NCI-H2107 treated with DMSO at 0.1 percent for 48 hours (cell line): Measurements from ENCODE around the gene OTOF.

ENCODE experiments used
- DNase-seq: peaks from one replicate; lab custom pipeline; 2025; ENCODE audit not compliant: unreplicated experiment; lab: John Stamatoyannopoulos, UW

OTOF gene

DNA sequence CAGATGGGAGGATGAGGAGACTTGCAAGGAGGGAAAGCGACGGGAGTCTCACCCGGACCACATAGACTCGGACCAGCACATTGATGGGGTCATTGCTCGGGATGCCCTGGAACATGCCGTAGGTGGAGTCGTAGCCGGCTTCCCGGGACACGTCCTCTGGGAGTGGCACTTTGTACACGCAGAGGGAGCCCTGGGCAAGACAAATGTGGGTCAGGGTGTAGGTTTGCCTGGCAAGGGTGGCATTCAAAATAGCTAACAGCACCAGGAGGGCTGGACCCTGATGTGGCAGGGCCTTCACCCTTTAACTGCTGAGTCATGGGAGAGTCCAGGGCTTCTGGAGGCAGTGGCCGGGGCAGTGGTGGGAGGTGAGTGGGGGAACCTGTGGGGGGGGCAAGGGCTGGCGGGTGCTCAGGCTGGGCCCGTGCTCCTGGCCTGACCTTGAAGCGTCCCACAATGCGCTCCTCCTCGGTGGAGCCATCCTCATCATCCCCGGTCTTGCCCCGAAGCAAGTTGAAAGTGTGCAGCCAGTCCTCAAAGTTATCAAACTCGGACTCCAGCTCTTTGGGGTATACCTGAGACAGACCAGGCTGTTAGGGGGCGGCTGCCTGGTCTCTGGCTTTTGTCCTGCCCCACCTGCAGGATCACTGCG, 11.1 kb downstream of the OTOF start:
- no peak for DNase-seq

DNA sequence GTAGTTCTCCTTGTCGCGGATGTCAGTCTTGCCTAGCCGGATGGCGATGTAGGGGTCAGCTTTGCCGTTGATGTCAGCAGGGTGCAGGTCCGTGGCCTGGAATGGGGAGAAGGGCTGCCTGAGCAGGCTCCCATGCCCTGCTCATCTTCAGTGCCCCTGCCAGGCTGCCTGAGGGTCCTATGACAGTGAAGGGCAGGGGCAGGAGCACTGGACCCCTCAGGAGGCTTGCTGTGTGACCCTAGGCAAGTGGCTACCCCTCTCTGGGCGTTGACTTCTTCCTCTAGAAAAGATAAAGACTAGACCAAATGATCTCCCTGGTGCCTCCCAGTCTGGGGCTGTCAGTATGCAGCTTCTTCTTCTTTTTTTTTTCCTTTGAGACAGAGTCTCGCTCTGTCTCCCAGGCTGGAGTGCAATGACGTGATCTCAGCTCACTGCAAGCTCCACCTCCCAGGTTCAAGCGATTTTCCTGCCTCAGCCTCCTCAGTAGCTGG, 11.9 kb downstream of the OTOF start:
- no peak for DNase-seq

DNA sequence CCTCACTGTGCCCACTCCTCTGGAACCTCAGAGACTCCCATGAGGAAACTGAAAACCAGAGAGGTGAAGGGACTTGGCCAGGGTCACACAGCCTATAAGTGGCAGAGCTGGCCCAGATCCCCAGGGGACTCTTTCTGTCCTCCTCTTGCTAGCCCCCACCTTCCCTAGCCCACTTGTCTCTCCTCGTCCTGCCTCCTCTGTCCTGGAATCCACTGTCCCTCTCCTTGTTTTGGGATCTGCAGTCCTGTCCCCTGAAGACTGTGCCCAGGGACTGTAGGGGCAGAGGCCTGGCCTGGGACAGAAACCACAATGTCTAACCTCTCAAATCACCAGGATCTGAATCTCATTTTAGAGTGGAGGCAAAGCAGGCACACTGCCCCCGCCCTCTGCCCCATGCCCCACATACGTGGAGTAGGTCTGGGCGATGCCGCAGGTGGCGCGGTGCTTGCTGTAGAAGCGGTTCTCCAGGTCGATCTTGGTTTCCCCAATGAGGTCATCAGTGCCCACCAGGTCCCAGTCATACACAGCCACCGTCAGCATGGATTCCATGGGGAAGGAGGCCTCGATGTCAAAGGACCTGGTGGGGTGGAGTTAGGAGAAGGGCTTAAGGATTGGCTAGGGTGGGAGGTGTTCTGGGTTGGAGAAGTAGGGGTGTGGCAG, 12.5 kb downstream of the OTOF start:
- DNase-seq, result no peak

DNA sequence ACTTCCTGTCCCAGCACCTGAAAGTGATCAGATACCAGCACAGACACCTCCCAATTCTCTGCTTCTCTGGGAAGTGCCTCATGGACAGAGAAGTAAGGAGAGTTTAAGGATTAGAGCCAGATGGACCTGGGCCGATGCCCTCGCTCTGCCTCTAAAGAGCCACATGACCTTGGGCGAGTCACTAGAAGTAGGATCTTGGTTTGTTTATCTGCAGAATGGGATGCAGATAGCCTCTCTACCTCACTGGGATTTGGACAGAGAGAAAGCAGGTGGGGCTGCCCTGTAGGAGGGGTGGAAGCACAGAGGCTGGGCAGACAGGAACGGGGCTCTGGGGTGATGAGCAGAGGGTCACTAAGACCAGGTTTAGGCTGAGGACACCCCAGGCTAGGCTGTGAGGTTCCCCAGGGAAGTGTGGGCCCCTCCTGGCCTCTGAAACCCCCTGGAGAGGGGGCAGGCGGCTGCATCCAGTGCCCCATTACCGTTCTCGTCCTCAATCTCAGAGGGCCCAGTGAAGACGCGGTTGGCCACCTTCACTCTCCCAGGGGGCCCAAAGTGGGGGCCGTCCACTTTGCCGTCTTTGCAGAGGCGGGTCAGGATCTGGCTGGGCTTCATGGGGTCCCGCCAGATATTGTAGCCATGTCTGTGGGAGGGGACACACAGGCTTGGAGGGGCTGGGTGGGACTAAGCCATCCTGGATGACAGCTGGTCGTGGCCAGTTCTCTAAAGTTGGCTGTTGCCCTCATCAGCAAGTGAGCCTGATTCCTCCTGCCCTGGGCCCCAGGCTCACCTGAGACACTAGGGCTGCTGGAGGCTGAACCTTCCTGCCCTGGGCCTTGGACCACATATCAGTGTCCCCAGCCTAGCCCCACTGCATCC, 13.3 kb downstream of the OTOF start:
- DNase-seq, result no peak

DNA sequence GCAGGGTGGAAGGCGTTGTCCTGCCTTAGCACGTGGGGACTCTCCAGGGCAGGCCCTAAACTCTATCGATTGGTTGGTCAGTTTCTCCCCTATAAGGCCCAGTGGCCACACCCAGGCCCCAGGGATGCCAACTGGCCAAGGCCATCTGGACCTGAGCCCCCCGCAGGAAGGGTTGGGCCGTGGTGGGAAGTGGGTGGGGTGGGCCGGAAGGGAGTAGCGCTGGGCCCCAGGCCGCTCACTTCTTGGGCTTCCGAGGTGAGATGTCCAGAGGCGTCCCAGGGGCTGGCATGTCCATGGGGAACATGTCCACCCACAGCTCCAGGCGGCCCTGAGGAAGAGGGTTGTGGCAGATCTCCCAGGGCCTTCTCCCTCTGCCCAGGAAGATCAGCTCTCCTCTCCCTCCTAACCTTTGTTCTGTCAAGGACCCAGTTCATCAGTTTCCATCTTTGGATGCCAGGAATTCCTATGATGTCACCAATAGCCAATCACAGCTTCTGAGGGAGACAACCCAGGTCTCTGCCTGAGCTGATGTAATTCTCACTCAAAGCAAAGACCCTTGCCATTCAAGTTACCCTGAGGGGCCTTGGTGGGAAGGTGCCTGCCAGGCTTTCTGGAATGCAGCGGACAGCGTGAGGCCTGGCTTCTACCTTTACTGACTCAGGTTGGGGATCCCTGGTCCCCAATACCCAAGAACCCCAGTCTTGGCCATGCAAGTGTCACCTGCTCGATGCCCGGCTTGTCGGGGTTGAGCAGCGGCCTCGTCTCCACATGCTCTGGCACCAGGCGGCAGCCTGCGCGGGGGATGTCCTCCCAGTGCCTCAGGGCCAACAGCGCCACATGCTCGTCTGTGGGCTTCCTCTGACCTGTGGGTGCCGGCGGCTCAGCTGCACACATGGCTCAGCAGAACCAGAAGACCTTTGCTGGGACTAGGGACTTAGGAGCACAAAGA, 14.4 kb downstream of the OTOF start:
- no peak for DNase-seq

DNA sequence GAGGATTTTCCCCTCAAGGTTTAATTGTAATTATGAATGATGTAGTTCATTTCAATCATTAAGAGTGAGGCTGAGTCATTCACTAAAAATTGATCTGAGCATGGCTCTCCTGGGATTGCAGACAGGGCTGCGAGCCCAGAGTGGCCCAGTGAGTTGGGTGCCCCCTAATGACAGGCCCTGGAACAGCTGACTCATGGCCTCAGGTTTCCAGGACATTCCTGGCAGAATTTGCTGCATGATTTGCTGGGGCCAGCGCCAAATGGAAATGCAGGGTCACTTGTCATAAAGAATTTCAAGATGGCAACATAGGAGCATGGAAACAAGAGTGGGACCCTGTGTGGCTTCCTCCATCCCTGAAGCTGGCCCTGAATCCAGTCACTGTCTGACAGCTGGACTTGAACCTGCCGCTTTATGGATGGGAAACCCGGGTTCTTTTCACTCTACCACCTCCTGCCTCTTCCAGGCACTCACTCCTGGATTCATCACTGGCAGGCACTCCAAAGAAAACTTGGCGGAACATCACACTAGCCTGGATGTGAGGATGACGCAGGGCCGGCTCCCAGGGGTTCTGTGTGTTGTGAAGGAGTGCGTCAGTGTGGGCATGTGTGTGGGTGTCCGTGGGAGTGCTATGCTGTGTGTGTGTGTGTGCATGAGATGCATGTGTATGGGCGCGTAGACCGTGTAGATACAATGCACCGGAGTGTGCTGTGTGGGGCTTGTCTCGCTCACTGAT, 15.2 kb downstream of the OTOF start:
- no peak for DNase-seq

DNA sequence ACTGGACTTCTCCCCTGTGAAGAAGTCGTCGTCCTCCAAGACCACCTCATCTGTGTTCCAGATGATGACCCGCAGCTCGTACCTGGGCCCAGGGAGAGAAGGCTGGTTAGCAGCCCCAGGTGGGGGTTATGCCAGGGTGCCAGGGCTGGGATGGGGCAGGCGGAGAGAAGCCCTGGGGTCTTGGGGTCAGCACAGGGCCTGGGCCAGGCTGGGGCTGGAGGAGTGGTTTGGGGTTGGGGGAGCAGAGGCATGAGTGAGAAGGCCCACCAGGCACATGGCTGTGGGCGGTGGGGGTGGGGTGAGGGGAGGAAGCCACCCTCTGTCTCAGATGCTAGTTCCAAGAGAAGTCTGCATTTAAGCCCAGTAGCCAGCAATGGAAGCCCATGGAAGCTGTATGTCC, 15.8 kb downstream of the OTOF start:
- no peak for DNase-seq

DNA sequence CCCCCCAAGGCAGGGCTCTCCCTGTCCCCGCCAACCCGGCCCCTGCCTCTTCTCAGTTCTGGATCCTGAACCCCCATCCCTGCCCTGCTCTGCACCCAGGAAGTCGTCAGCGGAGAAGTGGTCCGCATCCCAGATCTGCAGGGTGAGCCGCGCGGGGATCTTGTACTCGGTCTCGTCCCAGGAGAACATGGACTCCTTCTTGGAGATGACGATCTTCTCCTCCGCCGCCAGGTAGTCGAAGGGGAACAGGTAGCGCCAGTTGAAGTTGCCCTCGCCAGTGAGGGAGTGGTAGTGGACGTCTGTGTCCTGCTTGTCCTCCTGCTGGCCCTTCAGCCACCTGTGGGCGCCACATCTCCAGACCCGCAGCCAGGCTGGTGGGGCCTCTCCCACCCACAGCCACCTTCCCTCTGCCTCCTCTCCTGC, 16.3 kb downstream of the OTOF start:
- DNase-seq, result no peak

DNA sequence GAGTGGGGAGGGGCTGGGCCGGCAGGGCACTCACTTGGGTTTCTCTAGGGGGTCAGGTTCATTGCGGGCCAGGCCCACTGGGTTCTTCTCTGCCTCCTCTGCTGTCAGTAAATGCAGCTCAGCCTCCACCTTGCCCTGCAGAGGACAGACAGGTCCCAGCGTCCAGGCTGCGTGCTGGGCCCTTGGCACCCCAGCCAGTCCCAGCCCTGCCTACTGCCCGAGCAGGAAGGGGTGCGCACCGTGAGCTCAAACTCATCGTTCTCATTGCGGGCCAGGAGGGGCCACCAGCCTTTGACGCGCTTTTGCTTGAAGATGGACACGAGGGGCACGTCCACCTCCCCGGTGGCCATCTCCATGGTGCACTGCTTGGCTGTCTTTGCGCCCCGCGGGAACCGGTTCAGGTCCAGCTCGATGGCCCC, 17.3 kb downstream of the OTOF start:
- DNase-seq, result no peak

DNA sequence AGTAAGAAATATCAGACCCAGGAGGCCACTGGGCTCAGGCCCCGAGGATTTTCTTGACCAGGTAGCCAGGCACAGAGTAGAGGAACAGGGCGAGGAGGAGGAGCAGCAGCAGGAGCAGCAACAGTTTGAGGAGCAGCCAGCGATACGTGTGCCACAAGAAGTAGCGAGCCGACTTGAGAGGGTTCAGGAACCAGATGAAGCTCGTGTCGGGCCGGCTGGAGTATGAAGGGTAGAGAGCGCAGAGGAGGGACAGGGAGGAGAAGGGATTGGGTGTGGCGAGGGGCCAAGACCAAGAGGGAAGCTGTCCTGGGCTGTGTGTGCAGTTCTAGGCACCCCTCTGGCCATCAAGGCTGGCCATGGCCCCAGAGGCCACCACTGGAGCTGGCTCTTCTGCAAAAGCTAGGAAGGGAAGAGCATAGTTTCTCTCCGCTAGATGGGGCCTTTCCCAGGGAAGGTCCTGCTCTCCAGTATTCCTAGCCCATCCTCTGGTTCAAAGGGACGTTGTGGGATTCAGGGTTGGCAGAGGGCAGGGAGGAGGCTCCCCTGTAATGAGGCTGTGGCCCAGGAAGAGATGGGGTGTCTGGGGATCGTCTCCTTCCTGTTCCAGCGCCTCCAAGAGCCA, 17.8 kb downstream of the OTOF start:
- no peak for DNase-seq

DNA sequence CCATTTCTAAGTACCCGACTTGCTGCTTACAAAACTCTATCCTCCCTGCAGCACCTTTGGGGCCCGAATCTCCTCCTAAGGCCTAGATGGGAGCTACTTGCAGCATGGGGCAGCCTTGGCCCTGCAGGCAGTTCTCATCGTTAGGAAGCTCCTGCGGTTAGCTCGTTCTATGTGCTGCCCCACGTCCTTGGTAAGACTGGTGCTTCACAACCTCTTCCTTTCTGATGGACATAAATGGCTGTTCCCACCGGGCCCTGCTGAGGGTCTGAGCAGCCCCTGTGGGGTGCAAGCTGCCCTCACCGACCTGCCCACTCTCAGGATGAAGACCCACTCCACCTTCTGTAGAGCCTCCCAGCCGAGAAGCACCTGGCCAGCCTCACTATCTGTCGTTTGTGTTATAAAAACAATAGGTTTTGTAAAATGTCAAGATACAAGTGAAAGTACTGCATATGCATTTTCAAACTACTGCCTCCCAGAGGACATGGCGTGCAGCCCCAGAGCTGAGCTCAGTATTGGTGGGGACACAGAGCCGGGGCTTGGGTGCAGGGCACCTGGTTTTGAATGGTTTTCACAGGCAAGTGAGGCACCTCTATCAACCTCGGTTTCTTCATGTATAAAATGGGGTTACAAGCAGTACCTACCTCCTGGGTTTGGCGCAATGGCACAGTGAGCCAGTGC, 19.4 kb downstream of the OTOF start:
- no peak for DNase-seq

DNA sequence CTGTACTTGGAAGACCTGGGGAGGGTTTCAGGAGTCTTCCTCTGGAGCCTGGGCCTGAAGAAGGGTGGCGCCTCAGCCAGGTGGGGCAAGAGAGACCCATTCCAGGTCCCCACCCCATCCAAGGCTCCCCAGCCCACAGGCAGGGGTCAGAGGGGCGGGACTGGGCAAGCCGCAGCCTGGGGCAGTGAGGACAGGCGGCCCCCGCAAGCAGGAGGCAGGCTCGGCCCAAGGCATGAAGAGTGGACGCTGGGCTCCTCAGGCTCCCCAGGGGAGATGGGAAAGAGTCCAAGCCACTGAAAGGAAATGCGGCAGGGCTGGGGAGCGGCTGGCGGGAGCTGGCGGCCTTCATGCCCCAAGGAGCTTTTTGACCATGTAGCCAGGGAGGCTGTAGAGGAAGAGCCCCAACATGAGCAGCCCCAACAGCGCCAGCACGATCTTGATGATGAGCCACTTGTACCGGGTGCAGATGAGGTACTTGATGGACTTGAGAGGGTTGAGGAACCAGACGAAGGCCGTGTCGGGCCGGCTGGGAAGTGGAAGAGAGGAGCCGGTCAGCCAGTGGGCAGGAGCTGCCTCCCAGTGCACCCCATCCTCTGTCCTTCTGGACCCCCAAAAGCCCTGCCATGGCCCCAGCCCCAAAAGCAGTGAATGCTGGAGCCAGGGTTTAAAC, 20.1 kb downstream of the OTOF start:
- no peak for DNase-seq

DNA sequence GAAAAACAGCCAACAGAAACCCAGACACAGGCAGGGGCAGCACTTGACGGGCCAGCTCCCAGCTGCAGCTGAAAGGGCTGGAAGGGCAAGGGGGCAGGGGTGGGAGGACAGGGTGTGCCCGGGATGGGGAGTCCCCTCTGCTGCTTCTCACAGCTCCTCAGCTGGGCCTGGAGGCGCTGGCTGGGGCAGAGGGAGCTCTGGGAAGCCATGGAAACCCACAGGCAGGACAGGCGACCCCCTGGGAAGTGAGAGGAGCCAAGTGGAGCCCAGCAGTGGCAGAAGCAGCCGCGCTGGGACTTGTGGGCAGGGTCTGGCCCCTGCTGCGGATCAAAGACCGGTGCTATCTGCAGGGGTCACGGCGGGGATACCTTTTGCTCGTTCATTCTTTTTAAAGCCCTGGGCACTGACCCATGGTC, 20.7 kb downstream of the OTOF start:
- no peak for DNase-seq

DNA sequence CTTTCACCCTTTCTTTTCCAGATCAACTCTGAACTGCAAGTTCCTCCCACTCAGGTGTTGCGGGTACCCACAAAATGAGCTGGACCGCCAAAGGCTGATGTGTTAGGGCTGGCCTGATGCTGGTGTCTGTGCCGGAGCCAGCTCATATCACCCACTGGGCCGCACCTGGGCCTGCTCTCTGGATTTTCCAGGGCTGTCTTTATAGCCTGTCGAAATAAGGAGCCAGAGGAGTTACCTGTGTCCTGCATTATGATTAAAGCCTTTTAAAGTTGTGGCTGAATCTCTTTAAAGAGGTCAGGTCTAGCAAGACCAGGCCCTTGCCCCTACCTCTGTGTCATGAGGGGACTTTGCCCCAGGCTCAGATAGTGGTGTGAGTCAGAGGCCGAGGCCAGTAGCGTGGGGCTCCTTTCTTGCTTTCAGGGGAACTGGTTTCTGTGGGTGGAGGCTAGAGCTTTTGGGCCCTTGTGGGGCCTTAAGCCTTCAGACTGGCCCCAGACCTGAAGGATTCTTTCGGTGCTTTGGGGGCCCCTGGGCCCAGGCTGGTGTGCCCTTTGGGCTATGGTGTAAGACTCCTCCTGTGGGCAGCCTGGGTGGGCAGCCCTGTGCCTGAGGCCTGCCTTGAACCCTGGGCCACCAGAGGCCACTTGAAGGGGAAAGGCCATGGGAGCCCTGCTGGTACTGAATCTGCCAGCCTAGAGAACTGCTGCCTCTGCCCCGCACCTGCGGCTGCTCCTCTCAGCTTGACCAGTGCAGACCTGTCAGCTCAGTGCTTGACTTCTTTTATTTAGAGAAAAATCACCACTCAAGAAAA, 21.3 kb downstream of the OTOF start:
- no peak for DNase-seq

DNA sequence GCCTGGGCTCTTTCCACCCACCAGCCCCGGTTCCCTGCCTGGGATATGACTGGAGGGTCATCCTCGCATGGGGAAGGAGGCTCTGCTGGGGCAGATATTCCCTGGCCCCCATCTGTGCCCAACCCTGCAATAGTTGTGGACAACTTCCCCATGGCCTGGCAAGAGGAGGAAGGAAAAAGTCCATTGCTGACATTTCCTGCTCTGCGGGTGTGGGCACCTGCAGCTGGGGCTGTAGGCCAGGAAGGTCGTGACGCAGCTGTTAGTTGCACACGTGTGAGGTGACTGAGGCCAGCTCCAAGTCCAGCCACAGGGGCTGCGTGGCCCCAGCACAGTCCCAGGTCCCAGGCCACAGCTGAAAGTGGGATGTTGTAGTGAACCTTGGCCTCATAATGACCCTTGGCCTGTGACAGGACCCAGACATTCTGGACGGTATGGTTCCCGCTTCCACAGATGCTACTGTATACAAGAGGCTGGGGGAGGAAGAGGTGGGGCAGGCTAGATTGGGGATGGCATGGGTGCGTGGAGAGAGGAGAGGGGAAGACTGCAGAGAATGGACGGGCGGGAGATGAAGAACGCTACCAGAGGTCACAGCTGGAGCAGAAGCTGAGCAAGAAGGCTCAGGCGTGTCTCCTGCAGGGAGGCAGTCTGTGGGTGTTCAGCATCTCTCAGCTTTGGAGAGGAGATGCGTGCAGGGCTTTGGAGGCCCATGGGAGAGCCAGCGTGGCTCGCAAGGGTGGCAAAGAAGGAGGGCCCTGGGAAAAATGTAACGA, 22.1 kb downstream of the OTOF start:
- no peak for DNase-seq

DNA sequence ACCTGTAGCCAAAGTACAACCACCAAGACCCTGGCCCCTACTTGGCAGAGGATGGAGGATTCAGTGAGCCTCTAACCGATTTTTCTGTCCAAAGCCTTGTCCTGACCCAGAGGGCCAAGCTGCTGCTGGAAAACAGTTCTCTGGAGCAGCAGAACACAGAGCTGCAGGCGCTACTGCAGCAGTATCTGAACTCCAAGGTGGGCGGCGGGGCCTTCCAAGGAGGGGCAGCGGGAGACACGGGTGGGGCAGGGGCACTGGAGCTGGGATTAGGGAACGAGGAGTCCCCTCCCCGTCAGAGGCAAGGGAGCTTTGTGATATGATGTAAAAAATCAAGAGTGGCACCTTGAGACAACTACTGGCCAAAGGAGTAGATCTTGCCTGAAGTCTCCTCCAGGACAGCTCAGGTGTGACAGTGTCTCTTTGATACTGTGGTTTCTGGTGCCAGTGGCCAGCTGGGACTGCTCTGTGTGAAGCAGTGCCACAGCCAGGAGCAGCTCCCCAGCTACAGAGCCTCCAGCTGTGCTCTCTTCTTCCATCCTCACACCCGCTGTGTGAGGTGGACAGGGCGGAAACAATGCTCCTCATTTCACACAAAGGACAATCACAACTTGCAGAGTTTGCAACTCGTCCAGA, 22.8 kb downstream of the OTOF start:
- DNase-seq, result no peak
